Stimulated activated CD8-positive, alpha-beta memory T cell treated with anti-CD3 and anti-CD28 coated beads, Interleukin-4, amount 100 ng/mL, for 1 hour (primary cell): Measurements from ENCODE around the gene SPECC1L.
"Not testable (repeated sequence)": the region's sequence is repeated elsewhere in the genome, so short reads cannot be mapped to it uniquely, and the experiment has no call there.

Experiments
- DNase-seq, 2 donors: peaks; one replicate each; pipeline ENCODE4 v3.0.0-alpha.2; 2020; ENCODE audit warnings: low read depth in 2 of 2, low spot score in 1 of 2

Gene SPECC1L

GRCh38 chr22:24247011-24247507 is 23.6 kb upstream of the SPECC1L start:
- DNase-seq: no peak

GRCh38 chr22:24247564-24248344 is 22.9 kb upstream of the SPECC1L start:
- DNase-seq: no peak

- not testable (repeated sequence) for DNase-seq
Measured at GRCh38 chr22:24248611-24249010, 22.0 kb upstream of the SPECC1L start.

- not testable (repeated sequence) for DNase-seq
Measured at GRCh38 chr22:24249413-24249812, 21.2 kb upstream of the SPECC1L start.

- not testable (repeated sequence) for DNase-seq
Measured at GRCh38 chr22:24251286-24251685, 19.3 kb upstream of the SPECC1L start.

- DNase-seq: not testable (repeated sequence)
Measured at GRCh38 chr22:24253126-24253525, 17.5 kb upstream of the SPECC1L start.

GRCh38 chr22:24256136-24256535 is 14.5 kb upstream of the SPECC1L start:
- DNase-seq: not testable (repeated sequence)

- not testable (repeated sequence) for DNase-seq
Measured at GRCh38 chr22:24256736-24257135, 13.9 kb upstream of the SPECC1L start.

- peak; percentile 23 to 43 for DNase-seq
Measured at GRCh38 chr22:24259459-24259858, 11.2 kb upstream of the SPECC1L start.

- DNase-seq: not testable (repeated sequence)
Measured at GRCh38 chr22:24262185-24262749, 8.4 kb upstream of the SPECC1L start.

- not testable (repeated sequence) for DNase-seq
Measured at GRCh38 chr22:24263479-24263878, 7.2 kb upstream of the SPECC1L start.

- not testable (repeated sequence) for DNase-seq
Measured at GRCh38 chr22:24264329-24264896, 6.2 kb upstream of the SPECC1L start.

- DNase-seq: no peak
Measured at GRCh38 chr22:24265734-24266133, 4.9 kb upstream of the SPECC1L start.

- not testable (repeated sequence) for DNase-seq
Measured at GRCh38 chr22:24266495-24266894, 4.1 kb upstream of the SPECC1L start.

- DNase-seq: no peak
Measured at GRCh38 chr22:24271386-24271854, 789 bp downstream of the SPECC1L start.

- not testable (repeated sequence) for DNase-seq
Measured at GRCh38 chr22:24273031-24273430, 2.4 kb downstream of the SPECC1L start.

- DNase-seq: not testable (repeated sequence)
Measured at GRCh38 chr22:24273906-24274305, 3.3 kb downstream of the SPECC1L start.

- not testable (repeated sequence) for DNase-seq
Measured at GRCh38 chr22:24274696-24275405, 4.2 kb downstream of the SPECC1L start.

GRCh38 chr22:24280363-24280762 is 9.7 kb downstream of the SPECC1L start:
- DNase-seq: not testable (repeated sequence)

- no peak for DNase-seq
Measured at GRCh38 chr22:24282401-24282800, 11.8 kb downstream of the SPECC1L start.

- DNase-seq: no peak
Measured at GRCh38 chr22:24284747-24285203, 14.1 kb downstream of the SPECC1L start.
